ENCODE results near the gene FTCD.
"Not testable (repeated sequence)": the region's sequence is repeated elsewhere in the genome, so short reads cannot be mapped to it uniquely, and the experiment has no call there.

FTCD gene

DNA sequence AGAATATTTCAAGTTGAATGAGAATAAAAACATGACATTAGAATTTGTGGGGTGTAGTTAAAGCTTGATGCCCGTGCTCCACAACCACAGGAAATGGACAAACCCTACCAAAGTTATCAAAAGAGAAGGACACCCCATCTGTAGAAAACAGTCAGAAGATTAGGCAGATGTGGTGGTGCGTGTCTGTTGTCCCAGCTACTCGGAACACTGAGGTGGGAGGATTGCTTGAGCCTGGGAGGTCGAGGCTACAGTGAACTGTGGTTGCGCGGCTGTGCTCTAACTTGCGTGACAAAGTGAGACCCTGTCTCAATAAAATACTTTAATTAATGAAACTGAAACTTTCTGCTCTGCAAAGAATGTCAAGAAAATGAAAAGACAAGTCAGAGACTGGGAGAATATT lies 30.3 kb upstream of the FTCD start:
- peak overlapping the region; percentile 76; the same call in 1 of the 2 replicates for H3K4me2 ChIP-seq (ENCODE audit: low read depth, low read length)
- H3K9ac ChIP-seq (ENCODE audit: low read length), result no peak overlapping the region
- H4K20me1 ChIP-seq (ENCODE audit: insufficient read depth, low read length), result no peaks in the 10 kb centered on the region
- H3F3A ChIP-seq (ENCODE audit: insufficient read depth, low read length), result 0 out of 2 replicates have a peak, but pooled peaks cover 10% of the 10 kb centered on the region
- no peaks in the 10 kb centered on the region for H3K27me3 ChIP-seq (replicated peaks; ENCODE audit: insufficient read depth, low read length)
- H3K9me3 ChIP-seq (replicated peaks; ENCODE audit: insufficient read depth, low read length), result no peaks in the 10 kb centered on the region
- 0 out of 2 replicates have a peak, but pooled peaks cover 3% of the 10 kb centered on the region for H3K79me2 ChIP-seq (ENCODE audit: low read length)
- peaks cover 12% of the 10 kb centered on the region for H3K4me1 ChIP-seq (ENCODE audit: low read length)
- DNase-seq, result peak; percentile 30
- H2AFZ ChIP-seq (ENCODE audit: low read length), result no peak overlapping the region
- H3K36me3 ChIP-seq (replicated peaks; ENCODE audit: insufficient read depth, low read length), result no peaks in the 10 kb centered on the region
- H3K4me3 ChIP-seq (ENCODE audit: low read length), result no peak overlapping the region
- no peak for TF ChIP-seq EZH2phosphoT487 (IDR thresholded peaks at IDR 0.05; ENCODE audit: low read length)
- TF ChIP-seq EZH2 (optimal IDR thresholded peaks at IDR 0.05; ENCODE audit: low read depth, low read length), result no peak
- TF ChIP-seq, protein P1, sequence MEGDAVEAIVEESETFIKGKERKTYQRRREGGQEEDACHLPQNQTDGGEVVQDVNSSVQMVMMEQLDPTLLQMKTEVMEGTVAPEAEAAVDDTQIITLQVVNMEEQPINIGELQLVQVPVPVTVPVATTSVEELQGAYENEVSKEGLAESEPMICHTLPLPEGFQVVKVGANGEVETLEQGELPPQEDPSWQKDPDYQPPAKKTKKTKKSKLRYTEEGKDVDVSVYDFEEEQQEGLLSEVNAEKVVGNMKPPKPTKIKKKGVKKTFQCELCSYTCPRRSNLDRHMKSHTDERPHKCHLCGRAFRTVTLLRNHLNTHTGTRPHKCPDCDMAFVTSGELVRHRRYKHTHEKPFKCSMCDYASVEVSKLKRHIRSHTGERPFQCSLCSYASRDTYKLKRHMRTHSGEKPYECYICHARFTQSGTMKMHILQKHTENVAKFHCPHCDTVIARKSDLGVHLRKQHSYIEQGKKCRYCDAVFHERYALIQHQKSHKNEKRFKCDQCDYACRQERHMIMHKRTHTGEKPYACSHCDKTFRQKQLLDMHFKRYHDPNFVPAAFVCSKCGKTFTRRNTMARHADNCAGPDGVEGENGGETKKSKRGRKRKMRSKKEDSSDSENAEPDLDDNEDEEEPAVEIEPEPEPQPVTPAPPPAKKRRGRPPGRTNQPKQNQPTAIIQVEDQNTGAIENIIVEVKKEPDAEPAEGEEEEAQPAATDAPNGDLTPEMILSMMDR (IDR thresholded peaks at IDR 0.05; ENCODE audit: low read length), result no peak
- H3K27ac ChIP-seq (ENCODE audit: low read length), result no peak overlapping the region
- no peaks in the 10 kb centered on the region for H3K9me2 ChIP-seq (replicated peaks; ENCODE audit: insufficient read depth, low read length)

DNA sequence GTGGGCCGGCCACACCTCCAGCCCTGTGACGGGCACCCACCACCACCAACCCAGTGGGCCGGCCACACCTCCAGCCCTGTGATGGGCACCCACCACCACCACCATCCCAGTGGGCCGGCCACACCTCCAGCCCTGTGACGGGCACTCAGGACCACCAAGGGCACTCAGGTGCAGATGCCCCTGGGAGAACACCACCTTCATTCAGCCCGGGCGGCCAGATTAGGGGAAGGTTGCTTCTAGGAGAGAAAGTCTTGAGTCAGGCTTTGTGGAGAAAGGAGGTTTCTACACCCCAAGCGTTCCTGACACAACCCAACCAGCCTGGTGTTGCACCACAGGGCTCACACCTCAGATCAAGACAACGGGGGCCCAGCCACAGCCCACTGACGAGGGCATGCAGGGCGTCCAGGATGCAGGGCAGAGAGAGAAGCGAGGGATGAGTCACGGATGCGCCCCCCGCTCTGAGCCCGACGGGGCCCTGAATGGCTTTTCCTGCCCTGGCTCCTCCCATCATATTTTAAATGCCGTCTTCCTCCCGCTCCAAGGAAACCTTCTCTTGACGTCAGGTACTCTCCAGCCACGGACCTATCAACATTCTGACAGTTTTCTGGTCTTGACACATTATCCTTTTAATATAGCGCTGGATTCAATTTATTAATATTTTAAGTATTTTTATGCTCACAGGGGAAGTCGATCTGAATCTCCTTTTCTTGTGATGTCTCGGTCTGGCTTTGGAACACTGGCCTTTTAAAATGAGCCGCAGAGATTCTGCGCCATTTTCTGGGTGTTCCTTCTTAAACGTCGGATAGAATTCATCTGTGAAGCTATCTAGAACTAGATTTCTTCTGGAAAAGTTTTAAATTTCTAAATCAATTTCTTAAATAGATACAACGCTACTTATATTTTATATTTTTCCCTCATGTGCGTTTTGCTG lies 29.5 kb upstream of the FTCD start:
- no peaks in the 10 kb centered on the region for H3K27me3 ChIP-seq (replicated peaks; ENCODE audit: insufficient read depth, low read length)
- 0 out of 2 replicates have a peak, but pooled peaks cover 10% of the 10 kb centered on the region for H3F3A ChIP-seq (ENCODE audit: insufficient read depth, low read length)
- 0 out of 2 replicates have a peak, but pooled peaks cover 3% of the 10 kb centered on the region for H3K79me2 ChIP-seq (ENCODE audit: low read length)
- H3K9ac ChIP-seq (ENCODE audit: low read length), result peak overlapping the region; percentile 28; the same call in 1 of the 2 replicates
- H3K9me3 ChIP-seq (replicated peaks; ENCODE audit: insufficient read depth, low read length), result no peaks in the 10 kb centered on the region
- H3K9me2 ChIP-seq (replicated peaks; ENCODE audit: insufficient read depth, low read length), result no peaks in the 10 kb centered on the region
- H3K4me1 ChIP-seq (ENCODE audit: low read length), result peaks cover 12% of the 10 kb centered on the region
- TF ChIP-seq EZH2phosphoT487 (IDR thresholded peaks at IDR 0.05; ENCODE audit: low read length), result no peak
- TF ChIP-seq, protein P1 (IDR thresholded peaks at IDR 0.05; ENCODE audit: low read length), result no peak
- TF ChIP-seq EZH2 (optimal IDR thresholded peaks at IDR 0.05; ENCODE audit: low read depth, low read length), result no peak
- H3K27ac ChIP-seq (ENCODE audit: low read length), result no peak overlapping the region
- peak overlapping the region; percentile 81 for H2AFZ ChIP-seq (ENCODE audit: low read length)
- H3K36me3 ChIP-seq (replicated peaks; ENCODE audit: insufficient read depth, low read length), result no peaks in the 10 kb centered on the region
- DNase-seq, result peak; percentile 84
- no peaks in the 10 kb centered on the region for H4K20me1 ChIP-seq (ENCODE audit: insufficient read depth, low read length)
- H3K4me3 ChIP-seq (ENCODE audit: low read length), result peak overlapping the region; percentile 70
- peak overlapping the region; percentile 76 for H3K4me2 ChIP-seq (ENCODE audit: low read depth, low read length)

DNA sequence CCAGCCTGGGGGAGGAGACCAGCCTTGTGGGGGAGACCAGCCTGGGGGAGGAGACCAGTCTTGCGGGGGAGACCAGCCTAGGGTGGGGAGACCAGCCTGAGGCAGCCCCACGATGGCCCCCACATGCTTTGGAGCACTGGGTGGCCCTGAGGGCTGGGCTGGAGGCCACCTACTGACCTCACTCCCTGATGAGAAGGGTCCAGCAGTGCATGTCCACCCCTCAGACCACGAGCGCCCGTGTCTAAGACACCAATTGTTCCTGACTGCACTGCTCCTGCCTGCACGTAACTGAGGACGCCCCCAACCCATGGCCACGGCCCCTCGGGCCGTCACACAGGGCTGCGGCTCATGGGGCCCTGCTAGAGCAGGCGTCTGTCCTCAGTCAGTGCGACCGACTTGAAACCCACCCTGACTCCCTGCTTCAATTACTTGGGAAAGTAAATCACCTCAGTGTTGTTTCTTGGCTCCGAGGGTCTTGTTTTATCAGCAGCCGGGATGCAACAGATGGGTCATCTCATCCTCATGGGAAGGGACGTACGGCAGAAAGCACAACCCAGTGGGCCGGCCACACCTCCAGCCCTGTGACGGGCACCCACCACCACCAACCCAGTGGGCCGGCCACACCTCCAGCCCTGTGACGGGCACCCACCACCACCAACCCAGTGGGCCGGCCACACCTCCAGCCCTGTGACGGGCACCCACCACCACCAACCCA lies 28.7 kb upstream of the FTCD start, which contains the start of gene SPATC1L:
TSS of gene SPATC1L (minus strand) at position 550 of the 715 bp plus-strand sequence. CDS start 1,643 bp downstream, outside the sequence.
- H3K4me2 ChIP-seq (ENCODE audit: low read depth, low read length), result peak within 1 kb of the TSS; percentile 83
- no peak for TF ChIP-seq EZH2phosphoT487 (IDR thresholded peaks at IDR 0.05; ENCODE audit: low read length)
- TF ChIP-seq, protein P1 (IDR thresholded peaks at IDR 0.05; ENCODE audit: low read length), result no peak
- no peak for TF ChIP-seq EZH2 (optimal IDR thresholded peaks at IDR 0.05; ENCODE audit: low read depth, low read length)
- H3K79me2 ChIP-seq (ENCODE audit: low read length), result 0 out of 2 replicates have a peak, but pooled peaks cover 3% of the 10 kb centered on the region
- peak; percentile 73 for DNase-seq
- H2AFZ ChIP-seq (ENCODE audit: low read length), result peak within 1 kb of the TSS; percentile 94
- no peaks in the 10 kb centered on the region for H3K9me3 ChIP-seq (replicated peaks; ENCODE audit: insufficient read depth, low read length)
- peak within 1 kb of the TSS; percentile 97 for H3K4me3 ChIP-seq (ENCODE audit: low read length)
- no peaks in the 10 kb centered on the region for H3K27me3 ChIP-seq (replicated peaks; ENCODE audit: insufficient read depth, low read length)
- no peaks in the 10 kb centered on the region for H3K36me3 ChIP-seq (replicated peaks; ENCODE audit: insufficient read depth, low read length)
- H3K27ac ChIP-seq (ENCODE audit: low read length), result no peak within 1 kb of the TSS
- no peaks in the 10 kb centered on the region for H4K20me1 ChIP-seq (ENCODE audit: insufficient read depth, low read length)
- H3K9me2 ChIP-seq (replicated peaks; ENCODE audit: insufficient read depth, low read length), result no peaks in the 10 kb centered on the region
- peaks cover 12% of the 10 kb centered on the region for H3K4me1 ChIP-seq (ENCODE audit: low read length)
- 0 out of 2 replicates have a peak, but pooled peaks cover 10% of the 10 kb centered on the region for H3F3A ChIP-seq (ENCODE audit: insufficient read depth, low read length)
- peak within 1 kb of the TSS; percentile 62 for H3K9ac ChIP-seq (ENCODE audit: low read length)

DNA sequence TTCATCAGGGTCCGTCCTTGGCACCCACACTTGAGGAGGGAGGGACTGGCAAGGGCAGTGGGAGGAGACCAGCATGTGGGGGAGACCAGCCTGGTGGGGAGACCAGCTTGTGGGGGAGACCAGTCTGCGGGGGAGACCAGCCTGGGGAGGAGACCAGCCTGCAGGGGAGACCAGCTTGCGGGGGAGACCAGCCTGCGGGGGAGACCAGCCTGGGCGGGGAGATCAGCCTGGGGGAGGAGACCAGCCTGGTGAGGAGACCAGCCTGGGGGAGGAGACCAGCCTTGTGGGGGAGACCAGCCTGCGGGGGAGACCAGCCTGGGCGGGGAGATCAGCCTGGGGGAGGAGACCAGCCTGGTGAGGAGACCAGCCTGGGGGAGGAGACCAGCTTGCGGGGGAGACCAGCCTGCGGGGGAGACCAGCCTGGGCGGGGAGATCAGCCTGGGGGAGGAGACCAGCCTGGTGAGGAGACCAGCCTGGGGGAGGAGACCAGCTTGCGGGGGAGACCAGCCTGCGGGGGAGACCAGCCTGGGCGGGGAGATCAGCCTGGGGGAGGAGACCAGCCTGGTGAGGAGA lies 28.0 kb upstream of the FTCD start:
- H3K9me3 ChIP-seq (replicated peaks; ENCODE audit: insufficient read depth, low read length); DNase-seq; H2AFZ ChIP-seq (ENCODE audit: low read length); H3K79me2 ChIP-seq (ENCODE audit: low read length); H3F3A ChIP-seq (ENCODE audit: insufficient read depth, low read length); H3K9me2 ChIP-seq (replicated peaks; ENCODE audit: insufficient read depth, low read length); H4K20me1 ChIP-seq (ENCODE audit: insufficient read depth, low read length); H3K27ac ChIP-seq (ENCODE audit: low read length); H3K27me3 ChIP-seq (replicated peaks; ENCODE audit: insufficient read depth, low read length); H3K36me3 ChIP-seq (replicated peaks; ENCODE audit: insufficient read depth, low read length): not testable (repeated sequence)
- peaks cover 12% of the 10 kb centered on the region for H3K4me1 ChIP-seq (ENCODE audit: low read length)
- H3K4me2 ChIP-seq (ENCODE audit: low read depth, low read length), result peak overlapping the region; percentile 83; the same call in 1 of the 2 replicates
- H3K9ac ChIP-seq (ENCODE audit: low read length), result peak overlapping the region; percentile 62; the same call in 1 of the 2 replicates
- H3K4me3 ChIP-seq (ENCODE audit: low read length), result peak overlapping the region; percentile 97

All from MM.1S (cell line).